ACHN (cell line): ENCODE measurements around the gene CFAP97D1.

Source experiments
- DNase-seq: peaks from one replicate; pipeline ENCODE4 v3.0.0-alpha.2; 2015
- in situ Hi-C: cut with HindIII; loops from 2 replicates; pipeline ENCODE4 v1.10.0; 2017; ENCODE audit warnings: low sequenced_read_pairs, low pct_ligation_motif_present, low pct_unique_long_range_greater_than_20kb

CFAP97D1 gene

GRCh38 chr17:43766413-43767052, 13.7 kb upstream of the CFAP97D1 start:
- DNase-seq: peak; percentile 39
- in situ Hi-C loops: no loop called here

- in situ Hi-C loops: no loop called here
Measured at GRCh38 chr17:43767053-43767712, 13.1 kb upstream of the CFAP97D1 start.

GRCh38 chr17:43767713-43768059, 12.5 kb upstream of the CFAP97D1 start:
- DNase-seq: no peak

More at GRCh38 chr17:43767053-43767712, 13.1 kb upstream of the CFAP97D1 start:
- no peak for DNase-seq

GRCh38 chr17:43768382-43768781, 11.9 kb upstream of the CFAP97D1 start:
- in situ Hi-C loops: no loop called here
- no peak for DNase-seq

More at GRCh38 chr17:43767713-43768059, 12.5 kb upstream of the CFAP97D1 start:
- in situ Hi-C loops: no loop called here

- in situ Hi-C loops: no loop called here
- DNase-seq: no peak
Measured at GRCh38 chr17:43768943-43769342, 11.3 kb upstream of the CFAP97D1 start.

GRCh38 chr17:43769426-43769825, 10.8 kb upstream of the CFAP97D1 start:
- DNase-seq: no peak
- in situ Hi-C loops: no loop called here

- in situ Hi-C loops: no loop called here
- DNase-seq: no peak
Measured at GRCh38 chr17:43769859-43770258, 10.4 kb upstream of the CFAP97D1 start.

- in situ Hi-C loops: no loop called here
Measured at GRCh38 chr17:43770957-43771356, 9.3 kb upstream of the CFAP97D1 start.

GRCh38 chr17:43771463-43771862, 8.8 kb upstream of the CFAP97D1 start:
- no peak for DNase-seq
- in situ Hi-C loops: no loop called here

More at GRCh38 chr17:43770957-43771356, 9.3 kb upstream of the CFAP97D1 start:
- DNase-seq: no peak

GRCh38 chr17:43772877-43773648, 7.2 kb upstream of the CFAP97D1 start:
- DNase-seq: no peak
- in situ Hi-C loops: no loop called here

GRCh38 chr17:43774304-43775250, 5.7 kb upstream of the CFAP97D1 start:
- in situ Hi-C loops: no loop called here
- DNase-seq: no peak

- peak; percentile 94 for DNase-seq
- in situ Hi-C loops: no loop called here
Measured at GRCh38 chr17:43778337-43779144, 1.7 kb upstream of the CFAP97D1 start, which contains the start of gene DUSP3. Gene DUSP3, minus strand, starts transcription at chr17:43778977. Its CDS starts 53 bp downstream, at chr17:43778924.

GRCh38 chr17:43779145-43780125, 800 bp upstream of the CFAP97D1 start:
- no peak for DNase-seq
- in situ Hi-C loops: no loop called here

GRCh38 chr17:43782913-43783680, 2.9 kb downstream of the CFAP97D1 start:
- no peak for DNase-seq
- in situ Hi-C loops: no loop called here

GRCh38 chr17:43784068-43784467, 3.8 kb downstream of the CFAP97D1 start:
- in situ Hi-C loops: no loop called here
- no peak for DNase-seq

- in situ Hi-C loops: no loop called here
- no peak for DNase-seq
Measured at GRCh38 chr17:43784628-43785101, 4.4 kb downstream of the CFAP97D1 start.
